ENCODE results near the gene XKRX.

The XKRX gene

DNA sequence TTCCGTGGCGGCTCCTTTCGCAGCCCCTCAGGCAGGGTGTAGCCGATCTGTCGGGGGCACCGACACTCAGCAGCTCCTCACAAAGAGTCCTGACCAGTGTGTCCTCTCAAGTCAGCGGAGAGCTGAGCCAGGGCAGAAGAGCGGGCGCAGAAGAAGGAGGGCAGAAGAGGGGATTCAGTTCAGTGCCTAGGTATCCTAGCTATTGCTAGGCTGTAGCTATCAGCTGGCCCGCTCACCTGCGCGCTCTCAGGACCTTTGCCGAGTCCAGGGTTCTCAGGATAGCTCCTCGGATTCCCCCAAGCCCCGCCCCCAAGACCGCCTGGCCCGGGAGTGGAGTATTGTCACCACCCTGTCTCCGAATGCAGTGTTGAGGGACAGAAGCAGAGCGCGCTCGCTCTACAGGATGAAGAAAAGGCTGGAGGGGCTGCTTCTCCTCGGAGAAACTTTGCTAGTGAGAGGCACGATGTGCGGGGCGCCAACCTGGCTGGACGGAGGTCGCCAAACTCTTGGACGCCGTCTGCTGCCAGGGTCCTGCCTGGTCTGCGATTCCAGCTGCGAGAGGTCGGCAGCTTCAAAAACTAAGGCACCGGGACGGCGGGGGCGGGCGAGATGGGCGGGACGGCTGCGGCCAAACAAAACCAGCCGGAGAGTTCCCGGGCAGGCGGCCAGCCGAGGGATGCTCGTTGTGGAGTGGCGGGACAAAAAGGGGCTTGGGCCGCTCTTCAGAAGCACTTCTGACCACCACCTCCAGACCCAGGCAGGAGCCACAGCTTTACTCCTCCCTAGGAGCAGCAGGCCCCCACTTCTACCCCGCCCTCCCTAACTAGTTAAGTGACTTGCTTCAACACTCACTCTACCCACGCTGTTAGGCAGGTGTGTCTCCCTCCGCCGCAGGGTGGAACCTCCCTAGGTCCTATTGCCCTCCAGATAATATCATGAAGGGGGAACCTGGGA is at the start of gene XKRX:
TSS of gene XKRX (minus strand) at position 258 of the 954 bp plus-strand sequence. CDS start 613 bp downstream, outside the sequence.
- peak; percentile 6 for DNase-seq

DNA sequence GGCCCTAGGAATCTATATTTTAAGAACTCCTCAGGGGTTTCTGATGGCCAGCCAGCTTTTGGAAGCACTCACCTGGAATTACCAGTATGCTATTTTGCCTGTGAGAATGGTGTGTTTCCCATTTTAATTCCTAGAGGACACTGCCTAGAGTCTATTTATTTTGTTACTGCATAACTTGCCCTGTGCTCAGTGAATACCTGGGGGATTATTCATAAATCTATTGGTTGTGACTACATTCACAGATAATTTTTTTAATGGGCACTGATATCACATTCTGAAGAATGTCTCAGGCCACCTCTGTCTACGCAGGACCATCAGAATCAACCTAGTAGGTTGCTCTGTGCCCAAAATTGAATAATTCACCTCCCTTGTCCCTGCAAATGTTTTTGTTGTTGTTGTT is 47.5 kb upstream of the XKRX start:
- no peak for DNase-seq

DNA sequence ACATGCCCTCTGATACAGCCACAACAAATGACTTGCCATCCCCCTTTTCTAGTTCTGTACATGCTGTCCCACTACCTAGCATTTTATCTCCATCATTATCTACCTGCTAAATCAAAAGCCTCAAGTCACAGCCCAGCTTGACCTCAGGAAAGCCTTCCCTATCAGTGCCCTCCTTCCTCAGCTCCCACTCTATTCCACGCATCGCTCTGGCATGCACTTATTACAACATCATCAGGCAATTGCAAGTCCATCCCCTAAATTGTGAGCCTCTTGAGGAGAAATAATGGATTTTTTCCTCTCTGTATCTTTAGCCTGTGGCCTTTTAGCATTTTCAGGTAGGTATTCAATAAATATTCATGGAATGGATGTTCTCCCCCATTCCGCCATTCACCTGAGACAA is 46.5 kb upstream of the XKRX start:
- DNase-seq: no peak

DNA sequence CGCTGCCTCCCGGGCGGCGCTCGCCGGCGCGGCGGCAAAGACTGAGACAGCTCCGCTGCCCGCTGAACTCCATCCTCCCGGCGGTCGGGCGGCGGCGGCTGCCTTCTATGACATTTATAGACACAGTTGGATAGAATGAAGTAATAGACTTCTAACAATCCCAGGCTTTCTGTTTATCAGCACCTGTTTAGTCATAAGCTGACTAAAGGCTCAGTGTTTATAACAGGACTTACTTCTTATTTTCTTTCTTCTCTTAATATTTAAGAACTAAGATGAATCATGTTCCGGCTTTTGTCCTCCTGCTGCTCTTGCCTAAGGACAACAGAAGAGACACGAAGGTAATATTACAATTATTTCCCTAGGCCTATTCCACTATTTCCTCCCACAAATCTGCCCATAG is 44.7 kb upstream of the XKRX start:
- DNase-seq: no peak

DNA sequence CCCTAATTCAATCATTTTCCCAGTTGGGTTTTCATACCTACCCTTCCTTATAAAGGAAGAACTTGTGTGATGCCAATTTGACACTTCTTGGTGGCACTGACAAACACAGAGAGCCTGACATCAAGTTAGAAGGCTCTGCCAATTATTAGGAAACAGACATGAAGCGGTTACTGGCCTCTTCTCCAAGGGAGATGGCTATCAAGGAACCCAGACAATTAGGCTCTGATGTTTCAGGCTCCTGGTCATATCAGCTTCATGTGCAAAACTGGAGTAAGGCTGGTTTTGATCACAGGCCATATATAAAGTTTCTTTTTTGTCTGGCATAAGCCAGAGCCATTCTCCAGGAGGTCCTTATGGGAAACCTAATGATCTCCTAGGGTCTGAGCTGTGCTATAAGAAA is 41.2 kb upstream of the XKRX start:
- DNase-seq: no peak

DNA sequence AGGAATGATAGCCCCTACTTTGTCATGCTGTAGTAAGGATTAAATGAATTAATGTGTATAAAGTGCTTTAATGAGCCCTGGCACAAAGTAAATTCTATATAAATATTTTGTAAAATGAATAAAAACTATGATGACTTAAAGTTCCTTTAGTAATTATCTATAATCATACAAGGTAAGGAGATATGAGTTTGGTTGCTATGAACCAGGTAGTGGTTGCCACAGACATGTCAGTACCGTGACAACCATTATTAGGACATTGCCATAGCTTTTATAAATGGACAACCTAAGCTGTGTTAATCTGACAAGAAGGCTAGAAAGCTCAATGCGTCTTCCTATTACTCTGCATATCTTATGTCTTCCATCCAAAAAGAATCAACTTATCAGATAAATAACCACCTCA is 40.7 kb upstream of the XKRX start, which contains the start of gene ARL13A:
TSS of gene ARL13A (plus strand) at position 301 of the 400 bp plus-strand sequence. CDS start 3,982 bp downstream, outside the sequence.
- no peak for DNase-seq

DNA sequence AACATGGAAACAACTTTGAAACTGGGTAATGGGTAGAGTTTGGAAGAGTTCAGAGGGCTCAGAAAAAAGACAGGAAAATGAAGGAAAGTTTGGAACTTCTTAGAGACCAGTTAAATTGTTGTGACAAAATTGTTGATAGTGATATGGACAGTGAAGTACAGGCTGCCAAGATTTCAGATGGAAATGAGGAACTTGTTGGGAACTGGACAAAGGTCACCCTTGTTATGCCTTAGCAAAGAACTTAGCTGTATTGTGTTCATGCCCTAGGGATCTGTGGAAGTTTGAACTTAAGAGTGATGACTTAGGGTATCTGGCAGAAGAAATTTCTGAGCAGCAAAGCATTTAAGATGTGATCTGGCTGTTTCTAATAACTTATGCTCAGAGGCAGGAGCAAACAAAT is 35.6 kb upstream of the XKRX start:
- no peak for DNase-seq

DNA sequence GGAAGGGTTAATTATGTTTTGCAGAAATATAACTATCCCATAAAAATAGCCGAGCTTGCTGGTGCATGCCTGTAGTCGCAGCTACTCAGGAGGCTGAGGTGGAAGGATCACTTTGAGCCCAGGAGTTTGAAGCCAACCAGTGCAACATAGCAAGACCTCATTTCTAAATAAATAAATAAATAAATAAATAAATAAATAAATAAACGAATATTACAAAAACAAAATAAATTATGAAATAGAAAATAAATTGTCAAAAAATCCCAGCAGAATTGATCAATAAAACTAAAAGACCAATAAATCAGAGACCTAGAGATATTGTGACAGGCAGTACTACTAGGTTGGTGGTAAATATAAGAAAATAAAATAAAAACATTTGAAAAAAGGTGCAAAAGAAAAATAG is 34.1 kb upstream of the XKRX start:
- no peak for DNase-seq

DNA sequence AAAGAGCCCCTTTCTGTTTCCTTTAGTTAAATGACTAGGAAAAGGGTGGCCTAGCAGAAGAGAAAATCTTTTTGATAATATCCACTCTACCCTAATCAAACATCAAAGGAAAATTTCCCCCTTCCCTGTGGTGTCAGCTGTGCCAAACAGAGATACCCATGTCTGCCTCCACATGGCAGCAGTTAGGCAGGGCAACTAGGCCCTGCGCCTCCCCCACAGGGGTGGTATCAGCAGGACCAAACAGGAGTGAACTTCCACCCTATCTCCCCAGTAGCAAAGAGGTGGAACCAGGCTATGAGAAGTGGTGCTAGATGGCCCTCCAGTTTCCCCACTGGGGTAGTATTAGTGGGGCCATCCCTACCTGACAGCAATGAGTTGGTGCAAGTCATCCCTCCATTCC is 19.8 kb upstream of the XKRX start:
- no peak for DNase-seq

DNA sequence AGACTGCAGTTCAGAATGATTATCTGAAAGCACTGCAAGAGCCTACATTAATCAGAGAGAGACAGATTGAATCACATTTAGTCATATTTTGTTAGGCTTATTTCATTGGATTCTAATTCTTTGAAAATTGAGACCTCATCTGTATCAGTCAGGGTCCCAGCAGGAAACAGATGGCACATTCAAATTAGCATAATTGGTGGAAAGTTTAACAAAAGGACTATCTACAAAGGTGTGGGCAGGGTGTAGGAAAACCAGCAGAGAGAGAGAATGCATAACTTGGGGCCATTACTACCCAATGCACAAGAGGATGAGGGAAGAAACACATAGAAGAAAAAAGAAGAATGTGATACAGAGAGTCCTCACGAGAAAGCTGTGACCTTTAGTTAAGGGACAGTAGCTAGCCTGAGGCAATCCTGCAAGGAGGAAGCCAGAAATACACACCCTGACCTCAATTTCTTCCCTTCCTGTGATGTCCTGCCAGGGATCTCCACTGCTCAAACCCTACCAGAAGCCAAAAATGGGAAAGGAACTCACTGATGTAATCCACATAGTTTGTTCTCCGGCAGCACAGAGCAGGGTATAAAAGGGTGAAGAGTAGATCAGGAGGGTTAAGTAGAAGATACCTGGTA is 17.7 kb upstream of the XKRX start:
- DNase-seq: no peak

DNA sequence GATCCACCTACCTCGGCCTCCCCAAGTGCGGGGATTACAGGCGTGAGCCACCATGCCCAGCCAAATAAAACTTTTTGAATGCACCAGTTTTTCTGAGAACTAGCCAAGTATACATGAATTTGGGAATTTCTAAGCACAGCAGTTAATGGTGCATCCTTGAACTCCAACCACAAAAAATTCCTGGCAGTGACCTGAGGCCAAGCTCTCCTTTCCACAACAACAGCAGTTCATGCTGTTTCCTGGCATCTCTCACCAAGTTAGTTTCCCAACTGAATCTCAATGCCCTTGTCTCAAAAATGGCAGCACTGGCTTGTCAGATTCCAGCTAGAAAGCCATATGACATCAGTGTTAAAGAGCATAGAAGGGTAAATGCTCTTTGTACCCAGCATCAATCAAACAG is 15.9 kb upstream of the XKRX start:
- DNase-seq: no peak

DNA sequence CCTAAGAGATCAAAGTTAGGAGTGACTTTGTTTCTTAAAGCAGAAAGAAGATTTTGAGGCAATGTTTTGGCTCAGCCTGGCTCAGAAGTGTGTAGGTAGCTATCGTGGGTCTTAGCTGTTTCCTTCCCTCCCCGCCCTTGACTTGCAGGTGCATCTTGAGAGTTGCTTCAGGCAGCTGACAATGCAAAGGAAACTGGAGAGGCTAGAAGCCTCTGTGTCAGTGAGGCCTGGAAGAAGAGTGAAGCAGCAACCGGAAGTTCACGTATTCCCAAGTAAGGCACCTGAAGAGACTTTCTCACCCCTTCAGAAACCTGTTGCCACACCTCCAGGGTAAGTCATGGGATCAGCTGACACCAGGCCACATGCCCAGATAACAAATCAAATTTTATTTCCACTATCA is 10.6 kb upstream of the XKRX start:
- no peak for DNase-seq

DNA sequence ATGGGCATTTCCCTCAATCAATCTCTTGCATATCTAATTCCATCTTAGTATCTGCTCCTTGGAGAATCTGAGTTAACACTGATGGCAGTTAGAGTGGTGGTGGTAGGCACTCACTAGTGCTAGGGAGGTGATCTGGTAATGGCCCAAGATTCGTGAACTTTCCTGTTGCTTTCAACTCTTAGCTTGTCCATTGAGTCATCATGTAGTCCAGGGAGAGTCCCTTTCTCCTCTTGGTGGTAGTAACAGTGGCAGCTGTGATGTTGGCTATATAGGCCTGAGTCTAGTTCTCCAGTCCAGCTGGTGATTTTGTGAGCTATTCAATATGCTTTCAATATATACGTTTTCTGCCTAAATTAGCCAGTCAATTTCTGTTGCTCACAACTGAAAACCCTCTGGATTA is 7.0 kb upstream of the XKRX start:
- DNase-seq: no peak

DNA sequence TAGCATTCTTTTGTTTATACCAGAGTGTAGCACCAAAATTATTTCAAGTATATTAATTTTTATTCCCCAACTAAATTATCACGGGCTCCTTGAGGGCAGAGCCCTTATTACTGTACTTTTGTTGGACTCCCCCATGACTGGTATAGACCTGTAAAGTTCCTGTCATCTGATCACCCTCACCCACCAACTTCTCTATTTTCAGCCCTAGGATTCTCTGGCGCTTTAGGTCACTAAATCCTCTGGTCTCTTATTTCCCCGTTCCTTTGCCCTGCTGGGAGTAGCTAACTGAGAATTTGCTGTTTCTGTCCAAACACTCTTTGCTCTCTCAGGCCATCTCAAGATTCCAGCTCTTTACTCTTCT is 3.2 kb upstream of the XKRX start:
- DNase-seq: no peak

DNA sequence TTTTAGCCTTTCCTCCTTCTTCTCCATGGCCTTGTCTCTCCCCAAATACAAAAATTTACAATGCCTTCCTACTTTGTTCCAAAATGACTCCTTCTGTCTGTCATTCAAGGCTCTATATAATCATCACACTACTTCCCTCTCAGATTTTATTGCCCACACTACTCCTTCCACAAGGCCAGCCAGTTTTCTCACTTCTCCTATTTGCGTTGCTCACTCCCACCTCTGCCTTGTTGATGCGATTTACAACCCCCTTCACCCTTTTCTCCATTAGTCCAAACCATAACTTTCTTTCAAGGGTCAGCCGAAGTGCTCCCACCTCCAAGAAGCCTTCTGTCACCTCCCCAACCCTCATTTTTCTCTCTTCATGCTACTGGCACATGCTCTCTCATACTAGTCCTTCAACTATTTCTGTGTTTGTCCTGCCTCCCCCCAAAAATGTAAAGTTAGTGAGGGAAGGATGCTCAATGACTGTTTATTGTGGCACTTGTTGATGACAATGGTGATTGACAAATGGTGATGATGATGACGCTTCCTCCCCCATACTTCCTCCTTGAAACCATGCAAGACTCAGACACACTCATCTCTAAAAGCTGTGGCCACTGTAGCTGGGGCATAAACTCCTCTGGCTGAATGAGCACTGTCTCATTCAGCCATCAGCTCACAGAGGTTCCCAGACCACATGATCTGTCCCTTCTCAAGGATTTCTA is 2.7 kb upstream of the XKRX start:
- no peak for DNase-seq

DNA sequence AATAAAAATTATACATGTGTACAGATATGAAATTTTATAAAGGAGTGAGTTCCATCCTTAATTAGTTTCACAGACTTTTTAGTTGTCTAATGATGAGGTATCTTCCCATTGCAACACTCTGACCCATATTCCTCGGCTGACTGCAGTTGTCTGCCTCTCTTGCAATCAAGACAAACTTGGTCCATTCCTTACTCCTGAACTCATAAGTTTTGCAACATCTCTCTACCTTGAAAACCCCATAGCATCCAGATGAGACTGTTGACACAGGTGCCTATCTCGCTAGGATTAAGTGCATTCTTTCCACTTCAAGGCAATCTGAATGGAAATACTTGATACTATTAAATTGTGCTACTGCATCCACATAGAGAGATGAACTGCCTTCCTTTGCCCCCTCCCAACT is 2.3 kb downstream of the XKRX start:
- no peak for DNase-seq

DNA sequence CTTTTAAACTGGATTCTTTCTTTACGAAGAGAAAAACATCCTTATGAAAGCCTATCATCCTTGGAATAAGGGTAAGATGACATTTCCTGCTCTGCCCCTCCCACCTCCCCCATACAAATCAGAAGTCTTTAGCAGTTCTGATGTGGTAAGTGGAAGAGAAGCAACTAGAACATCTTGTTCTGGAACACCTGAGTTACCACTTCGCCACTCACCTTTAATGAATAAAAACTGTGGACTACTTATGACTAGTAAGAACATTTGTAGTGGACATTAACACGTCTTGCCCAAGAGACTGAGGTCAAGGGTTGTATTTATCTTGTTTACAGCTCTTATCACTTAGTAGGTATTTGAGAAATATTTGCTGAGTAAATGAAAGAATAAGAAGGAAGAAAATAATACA is 4.3 kb downstream of the XKRX start:
- DNase-seq: no peak

DNA sequence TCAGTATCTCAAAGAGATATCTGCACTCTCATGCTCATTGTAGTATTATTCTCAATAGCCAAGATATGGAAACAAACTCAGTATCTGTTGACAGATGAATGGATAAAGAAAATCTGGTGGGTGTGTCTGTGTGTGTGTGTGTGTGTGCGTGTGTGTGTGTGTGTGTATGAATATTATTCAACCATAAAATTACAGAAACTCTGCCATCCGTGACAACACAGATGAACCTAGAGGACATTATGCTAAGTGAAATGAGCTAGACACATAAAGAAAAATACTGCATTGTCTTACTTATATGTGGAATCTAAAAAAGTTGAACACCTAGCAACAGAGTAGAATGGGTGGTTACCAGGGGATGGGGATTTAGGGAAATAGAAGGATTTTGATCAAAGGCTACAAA is 13.2 kb downstream of the XKRX start:
- DNase-seq: no peak

DNA sequence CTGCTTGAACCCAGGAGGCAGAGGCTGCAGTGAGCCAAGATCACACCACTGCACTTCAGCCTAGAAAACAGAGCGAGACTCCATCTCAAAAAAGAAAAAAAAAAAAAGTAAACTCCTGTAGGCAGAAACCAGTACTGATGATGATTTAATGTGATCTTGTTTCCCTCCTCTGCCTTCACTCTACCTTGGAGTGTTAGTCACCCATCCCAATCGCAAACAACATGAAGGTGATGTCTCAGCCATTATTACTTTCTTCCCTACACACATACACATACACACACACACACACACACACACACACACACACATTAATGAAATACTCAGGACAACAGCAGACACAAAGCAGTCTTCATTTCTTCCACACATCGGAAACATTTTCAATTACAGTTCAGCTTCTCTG is 15.6 kb downstream of the XKRX start:
- no peak for DNase-seq

DNA sequence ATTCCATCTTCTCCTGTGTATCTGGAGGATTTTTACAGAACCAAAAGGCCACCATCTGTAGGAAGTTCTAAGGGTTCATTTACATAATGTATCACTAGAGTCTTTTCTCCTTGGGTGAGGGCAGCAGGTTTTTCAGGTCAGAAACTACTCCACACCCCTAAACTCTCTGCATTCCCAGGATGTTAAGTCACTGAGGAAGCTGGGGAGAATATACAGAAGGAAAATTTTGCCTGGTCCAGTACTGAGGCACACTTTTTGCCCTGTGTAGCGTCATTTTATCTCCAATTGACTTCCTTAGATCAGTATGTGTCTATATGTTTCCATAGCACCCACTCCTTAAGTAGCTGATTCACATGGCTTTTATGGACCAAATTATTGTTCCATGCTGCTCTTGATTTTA is 17.0 kb downstream of the XKRX start:
- no peak for DNase-seq

DNA sequence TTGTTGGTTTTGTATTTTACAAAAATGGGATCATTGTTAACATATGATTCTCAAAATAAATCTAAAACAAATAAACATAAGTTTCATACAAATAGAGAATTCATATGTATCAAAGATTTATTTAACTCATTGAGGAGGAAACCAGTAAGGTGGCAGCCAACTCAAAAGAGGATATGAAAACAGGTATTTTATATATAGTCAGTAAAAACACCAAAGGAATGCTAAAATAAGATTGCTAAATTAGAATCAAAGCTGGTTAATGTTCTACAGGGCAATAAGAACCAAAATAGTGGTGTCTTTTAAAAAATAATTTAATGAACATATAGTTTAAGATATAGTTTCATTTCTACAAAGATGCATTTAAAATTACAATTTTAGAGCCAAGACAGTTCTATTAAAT is 23.1 kb downstream of the XKRX start:
- no peak for DNase-seq

DNA sequence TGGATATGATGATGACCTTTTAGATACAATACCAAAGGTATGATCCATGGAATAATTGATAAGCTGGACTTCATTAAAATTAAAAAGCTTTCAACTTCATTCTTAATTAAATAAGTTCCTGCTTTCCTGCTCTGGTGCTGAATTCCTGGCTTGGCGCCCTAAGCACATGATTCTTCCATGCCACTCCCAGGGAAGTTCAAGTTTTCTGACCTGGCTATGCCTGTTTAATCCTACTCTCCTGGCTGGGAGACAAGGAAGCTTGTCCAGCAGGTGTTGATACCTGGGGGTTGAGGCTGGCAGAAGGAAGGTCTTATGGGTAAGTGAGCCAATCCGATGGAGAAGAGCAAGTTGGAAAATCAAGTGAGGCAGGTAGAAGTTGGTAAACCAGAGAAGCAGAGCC is 24.3 kb downstream of the XKRX start:
- DNase-seq: no peak

DNA sequence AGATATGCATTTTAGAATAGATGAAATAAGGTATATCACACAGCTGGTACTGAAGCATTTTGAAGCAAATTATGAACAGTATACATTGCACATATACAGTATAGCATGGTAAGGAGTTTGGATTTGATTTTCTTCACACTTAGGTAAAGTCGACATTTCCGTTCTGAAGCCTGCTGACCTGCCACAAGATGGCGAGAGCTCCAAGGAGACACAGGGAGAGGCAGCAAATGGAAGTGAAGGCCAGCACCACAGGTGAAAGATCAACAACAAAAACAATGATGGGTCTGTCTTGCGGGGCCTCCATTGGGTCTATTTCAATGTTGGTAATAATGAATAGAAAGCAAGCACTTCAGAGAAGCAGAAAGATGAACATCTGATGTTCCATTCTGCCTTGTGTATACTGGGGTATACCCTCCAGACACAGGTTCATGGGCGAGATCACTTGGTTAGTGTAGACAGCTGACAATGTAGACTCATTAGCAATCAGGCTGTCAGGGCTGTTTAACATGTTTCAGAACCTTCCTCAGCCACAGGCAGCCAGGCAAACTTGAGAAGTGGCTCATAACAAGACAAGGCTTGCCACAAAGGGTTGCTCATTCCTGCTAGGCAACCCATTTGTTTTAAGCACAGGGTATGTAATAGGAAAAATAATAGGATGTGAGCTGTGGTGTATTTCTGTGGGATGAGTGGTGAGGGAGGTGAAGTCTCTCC is 33.2 kb downstream of the XKRX start:
- no peak for DNase-seq

Measured in NCI-H1436 treated with DMSO at 0.1 percent for 48 hours (cell line).